Measurements from ENCODE around the gene SKA3. TPM values are rescaled to one million over a fixed set of nuclear protein-coding genes. Genes with fewer than 3 reads are reported as not detected.
A peak's percentile ranks its signal among the peaks of the same experiment; 100 is the strongest.

Gene SKA3
- total and polyA plus RNA-seq, 2 donors (not counting 1 experiment from before 2014, with no cell fraction given): 6.1 to 6.6 TPM

DNA sequence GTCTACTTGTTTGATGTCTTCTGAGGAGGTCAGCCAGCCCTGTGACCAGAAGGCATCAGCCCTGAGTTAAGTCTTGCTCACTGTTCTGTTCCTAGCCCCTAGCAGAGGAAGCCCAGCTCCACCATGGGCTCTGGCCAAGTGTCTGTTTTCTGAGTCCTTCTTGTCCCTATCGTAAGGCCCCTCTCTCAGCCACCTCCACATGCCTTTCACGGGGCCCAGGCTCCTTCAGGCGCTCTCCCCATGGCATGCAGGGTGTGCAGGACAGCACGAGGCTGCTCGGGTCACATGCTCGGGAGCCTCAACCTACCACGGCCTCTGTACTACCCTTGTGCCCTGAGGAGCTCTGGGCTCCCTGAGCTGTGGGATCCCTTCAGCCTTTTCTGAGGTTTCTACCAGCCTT is 67.2 kb downstream of the SKA3 start:
- H3K9ac ChIP-seq (ENCODE audit: insufficient read depth, low read length): no peak overlapping the region
- no peak overlapping the region for H3K27ac ChIP-seq (ENCODE audit: insufficient read depth, low read length)
- H3K4me3 ChIP-seq (replicated peaks in 1 of 4; ENCODE audit: control extremely low read depth in 1 of 4, insufficient read depth in 1 of 4, low read depth in 3 of 4, low read length in 4 of 4): no peak overlapping the region
- H3K4me1 ChIP-seq (ENCODE audit: control insufficient read depth, extremely low read depth, insufficient read depth, low read length): peaks cover 7% of the 10 kb centered on the region
- H3K4me2 ChIP-seq (ENCODE audit: extremely low read depth, insufficient read depth, low read length): no peak overlapping the region
- no peaks in the 10 kb centered on the region for H3K36me3 ChIP-seq (ENCODE audit: control insufficient read depth, insufficient read depth, low read length)
- no peaks in the 10 kb centered on the region for H4K20me1 ChIP-seq (ENCODE audit: control insufficient read depth, extremely low read depth, insufficient read depth, low read length)
- H3K27me3 ChIP-seq (ENCODE audit: control insufficient read depth, insufficient read depth, low read length): no peaks in the 10 kb centered on the region
- H2AFZ ChIP-seq (ENCODE audit: low read length): no peak overlapping the region
- TF ChIP-seq EZH2 (IDR thresholded peaks at IDR 0.05; ENCODE audit: low read length, missing control alignments): no peak
- TF ChIP-seq, protein P1, sequence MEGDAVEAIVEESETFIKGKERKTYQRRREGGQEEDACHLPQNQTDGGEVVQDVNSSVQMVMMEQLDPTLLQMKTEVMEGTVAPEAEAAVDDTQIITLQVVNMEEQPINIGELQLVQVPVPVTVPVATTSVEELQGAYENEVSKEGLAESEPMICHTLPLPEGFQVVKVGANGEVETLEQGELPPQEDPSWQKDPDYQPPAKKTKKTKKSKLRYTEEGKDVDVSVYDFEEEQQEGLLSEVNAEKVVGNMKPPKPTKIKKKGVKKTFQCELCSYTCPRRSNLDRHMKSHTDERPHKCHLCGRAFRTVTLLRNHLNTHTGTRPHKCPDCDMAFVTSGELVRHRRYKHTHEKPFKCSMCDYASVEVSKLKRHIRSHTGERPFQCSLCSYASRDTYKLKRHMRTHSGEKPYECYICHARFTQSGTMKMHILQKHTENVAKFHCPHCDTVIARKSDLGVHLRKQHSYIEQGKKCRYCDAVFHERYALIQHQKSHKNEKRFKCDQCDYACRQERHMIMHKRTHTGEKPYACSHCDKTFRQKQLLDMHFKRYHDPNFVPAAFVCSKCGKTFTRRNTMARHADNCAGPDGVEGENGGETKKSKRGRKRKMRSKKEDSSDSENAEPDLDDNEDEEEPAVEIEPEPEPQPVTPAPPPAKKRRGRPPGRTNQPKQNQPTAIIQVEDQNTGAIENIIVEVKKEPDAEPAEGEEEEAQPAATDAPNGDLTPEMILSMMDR (conservative IDR thresholded peaks at IDR 0.05 in 1 of 2, IDR thresholded peaks at IDR 0.05 in 1 of 2; ENCODE audit: low read depth in 1 of 2, low read length in 2 of 2): no peak
- no peaks in the 10 kb centered on the region for H3K9me3 ChIP-seq (ENCODE audit: control insufficient read depth, insufficient read depth, low read depth, low read length)
- no peaks in the 10 kb centered on the region for H3K79me2 ChIP-seq (ENCODE audit: control insufficient read depth, insufficient read depth, low read length)
- no peak for DNase-seq (ENCODE audit: low read depth in 2 of 2)

GRCh38 chr13:21106089-21106488 is 70.3 kb downstream of the SKA3 start:
- H4K20me1 ChIP-seq (ENCODE audit: control insufficient read depth, extremely low read depth, insufficient read depth, low read length): no peaks in the 10 kb centered on the region
- H3K36me3 ChIP-seq (ENCODE audit: control insufficient read depth, insufficient read depth, low read length): no peaks in the 10 kb centered on the region
- peaks cover 7% of the 10 kb centered on the region for H3K4me1 ChIP-seq (ENCODE audit: control insufficient read depth, extremely low read depth, insufficient read depth, low read length)
- H3K9ac ChIP-seq (ENCODE audit: insufficient read depth, low read length): no peak overlapping the region
- no peaks in the 10 kb centered on the region for H3K9me3 ChIP-seq (ENCODE audit: control insufficient read depth, insufficient read depth, low read depth, low read length)
- peak overlapping the region; percentile 55 for H3K27ac ChIP-seq (ENCODE audit: insufficient read depth, low read length)
- H2AFZ ChIP-seq (ENCODE audit: low read length): peak overlapping the region; percentile 47
- H3K4me3 ChIP-seq (replicated peaks in 1 of 4; ENCODE audit: control extremely low read depth in 1 of 4, insufficient read depth in 1 of 4, low read depth in 3 of 4, low read length in 4 of 4): no peak overlapping the region
- H3K79me2 ChIP-seq (ENCODE audit: control insufficient read depth, insufficient read depth, low read length): no peaks in the 10 kb centered on the region
- DNase-seq (ENCODE audit: low read depth in 2 of 2): peak; percentile 65 to 79
- TF ChIP-seq, protein P1 (conservative IDR thresholded peaks at IDR 0.05 in 1 of 2, IDR thresholded peaks at IDR 0.05 in 1 of 2; ENCODE audit: low read depth in 1 of 2, low read length in 2 of 2): no peak
- TF ChIP-seq EZH2 (IDR thresholded peaks at IDR 0.05; ENCODE audit: low read length, missing control alignments): no peak
- no peaks in the 10 kb centered on the region for H3K27me3 ChIP-seq (ENCODE audit: control insufficient read depth, insufficient read depth, low read length)
- peak overlapping the region; percentile 53 for H3K4me2 ChIP-seq (ENCODE audit: extremely low read depth, insufficient read depth, low read length)

DNA sequence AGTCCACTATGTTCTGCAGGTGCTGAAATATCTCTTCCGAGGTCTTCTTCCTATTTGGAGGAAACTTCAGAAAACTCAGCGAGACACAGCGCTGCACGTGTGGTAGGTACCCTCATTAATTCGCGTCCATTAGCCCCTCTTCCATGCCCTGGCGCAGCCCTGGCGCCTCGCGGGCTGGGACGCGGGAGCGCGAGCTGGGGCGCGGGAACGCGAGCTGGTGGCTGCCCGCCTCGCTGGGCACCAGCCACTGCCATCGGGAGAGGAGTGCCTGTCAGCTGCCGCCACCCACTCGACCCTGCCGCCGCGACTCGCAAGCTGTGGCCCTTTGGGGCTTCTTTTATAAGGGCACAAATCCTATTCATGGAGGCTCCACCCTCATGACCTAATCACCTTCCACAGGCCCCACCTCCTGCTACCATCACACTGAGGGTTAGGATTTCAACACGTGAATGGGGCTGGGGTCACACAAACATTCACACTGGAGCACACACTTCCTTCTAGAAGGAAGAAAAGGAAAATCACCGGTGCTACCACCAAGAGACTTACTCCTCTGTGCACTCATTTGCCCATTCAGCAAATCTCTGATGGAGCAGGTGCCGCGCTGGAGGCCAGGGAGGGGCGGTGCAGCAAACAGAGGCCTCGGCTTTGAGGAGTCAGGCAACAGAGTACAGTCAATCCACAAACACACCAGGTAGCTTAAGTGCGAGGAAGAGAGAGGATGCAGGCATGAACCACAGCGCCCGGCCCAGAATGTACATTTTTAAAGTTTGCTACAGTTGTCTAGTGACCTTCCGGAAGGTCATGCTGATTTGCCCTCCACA is 71.9 kb downstream of the SKA3 start:
- Histone ChIP-seq H2AFZ (ENCODE audit: low read length) (no peak overlapping the region), H3K4me3 (replicated peaks in 1 of 4; ENCODE audit: control extremely low read depth in 1 of 4, insufficient read depth in 1 of 4, low read depth in 3 of 4, low read length in 4 of 4) (no peak overlapping the region), H3K36me3 (ENCODE audit: control insufficient read depth, insufficient read depth, low read length) (no peaks in the 10 kb centered on the region), H3K4me2 (ENCODE audit: extremely low read depth, insufficient read depth, low read length) (no peak overlapping the region), H3K79me2 (ENCODE audit: control insufficient read depth, insufficient read depth, low read length) (no peaks in the 10 kb centered on the region), H3K9me3 (ENCODE audit: control insufficient read depth, insufficient read depth, low read depth, low read length) (no peaks in the 10 kb centered on the region), H3K4me1 (ENCODE audit: control insufficient read depth, extremely low read depth, insufficient read depth, low read length) (peaks cover 7% of the 10 kb centered on the region), H4K20me1 (ENCODE audit: control insufficient read depth, extremely low read depth, insufficient read depth, low read length) (no peaks in the 10 kb centered on the region), H3K27ac (ENCODE audit: insufficient read depth, low read length) (no peak overlapping the region), H3K9ac (ENCODE audit: insufficient read depth, low read length) (no peak overlapping the region), H3K27me3 (ENCODE audit: control insufficient read depth, insufficient read depth, low read length) (no peaks in the 10 kb centered on the region)
- DNase-seq (ENCODE audit: low read depth in 2 of 2): no peak
- TF ChIP-seq EZH2 (IDR thresholded peaks at IDR 0.05; ENCODE audit: low read length, missing control alignments): no peak
- TF ChIP-seq, protein P1 (conservative IDR thresholded peaks at IDR 0.05 in 1 of 2, IDR thresholded peaks at IDR 0.05 in 1 of 2; ENCODE audit: low read depth in 1 of 2, low read length in 2 of 2): no peak

Other genes with a start within 250 kb of the SKA3 start
- gene LATS2, start 115.0 kb downstream of the SKA3 start, total RNA-seq: 11.0 and 16.2 TPM in 2 replicates
- gene LATS2, start 115.0 kb downstream of the SKA3 start, polyA plus RNA-seq: 17.6 and 32.0 TPM in 2 replicates
- 48.5 and 76.8 TPM in 2 replicates for gene SAP18, start 36.4 kb downstream of the SKA3 start, total RNA-seq
- 88.4 and 96.1 TPM in 2 replicates for gene SAP18, start 36.4 kb downstream of the SKA3 start, polyA plus RNA-seq
- gene MRPL57, start 106 bp upstream of the SKA3 start, total RNA-seq: 18.0 and 29.4 TPM in 2 replicates
- gene MRPL57, start 106 bp upstream of the SKA3 start, polyA plus RNA-seq: 8.9 and 10.4 TPM in 2 replicates

Measured in fibroblast of lung (primary cell).